ENCODE results near the gene LRP1-AS. TPM values are rescaled to one million over a fixed set of nuclear protein-coding genes. Genes with fewer than 3 reads are reported as not detected.

The LRP1-AS gene
- total RNA-seq, 4 donors from 2014 or later: not detected

DNA sequence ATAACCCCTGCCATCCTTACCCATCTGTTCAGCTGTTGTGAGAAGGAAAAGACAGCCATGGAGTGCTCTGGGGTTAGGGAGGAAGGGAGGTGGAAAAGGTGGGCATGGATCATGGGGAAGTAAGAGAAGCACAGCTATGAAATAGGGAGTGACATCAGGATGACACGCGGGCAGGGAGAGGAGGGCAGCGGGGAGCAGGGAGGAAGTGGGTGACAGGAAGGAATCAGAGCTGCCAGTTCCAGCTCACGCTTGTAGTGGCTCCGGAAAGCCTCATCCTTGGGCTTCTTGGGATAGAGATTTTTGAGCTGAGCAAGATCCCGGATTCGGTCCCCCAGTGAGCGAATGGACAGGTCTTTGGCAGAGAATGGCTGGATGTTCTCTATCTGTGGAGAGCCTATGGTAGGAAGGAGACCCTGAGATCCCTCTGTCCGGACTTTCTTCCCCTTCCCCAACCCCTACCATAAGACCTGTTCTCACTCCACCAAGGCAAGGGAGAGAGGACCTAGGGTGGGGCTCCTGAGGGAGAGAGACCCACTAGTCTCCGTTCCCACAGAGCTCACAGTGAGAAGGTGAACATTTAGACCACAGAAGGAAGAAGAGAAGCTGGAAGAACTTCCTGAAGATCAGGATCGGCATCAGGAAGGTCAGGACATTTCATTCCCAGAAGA lies 48.2 kb downstream of the LRP1-AS start:
- no peak overlapping the region for H3K4me3 ChIP-seq
- no peak for TF ChIP-seq EP300 (IDR thresholded peaks at IDR 0.05)
- TF ChIP-seq POLR2A (IDR thresholded peaks at IDR 0.05): no peak
- TF ChIP-seq, protein P1, sequence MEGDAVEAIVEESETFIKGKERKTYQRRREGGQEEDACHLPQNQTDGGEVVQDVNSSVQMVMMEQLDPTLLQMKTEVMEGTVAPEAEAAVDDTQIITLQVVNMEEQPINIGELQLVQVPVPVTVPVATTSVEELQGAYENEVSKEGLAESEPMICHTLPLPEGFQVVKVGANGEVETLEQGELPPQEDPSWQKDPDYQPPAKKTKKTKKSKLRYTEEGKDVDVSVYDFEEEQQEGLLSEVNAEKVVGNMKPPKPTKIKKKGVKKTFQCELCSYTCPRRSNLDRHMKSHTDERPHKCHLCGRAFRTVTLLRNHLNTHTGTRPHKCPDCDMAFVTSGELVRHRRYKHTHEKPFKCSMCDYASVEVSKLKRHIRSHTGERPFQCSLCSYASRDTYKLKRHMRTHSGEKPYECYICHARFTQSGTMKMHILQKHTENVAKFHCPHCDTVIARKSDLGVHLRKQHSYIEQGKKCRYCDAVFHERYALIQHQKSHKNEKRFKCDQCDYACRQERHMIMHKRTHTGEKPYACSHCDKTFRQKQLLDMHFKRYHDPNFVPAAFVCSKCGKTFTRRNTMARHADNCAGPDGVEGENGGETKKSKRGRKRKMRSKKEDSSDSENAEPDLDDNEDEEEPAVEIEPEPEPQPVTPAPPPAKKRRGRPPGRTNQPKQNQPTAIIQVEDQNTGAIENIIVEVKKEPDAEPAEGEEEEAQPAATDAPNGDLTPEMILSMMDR (IDR thresholded peaks at IDR 0.05): no peak
- no peaks in the 10 kb centered on the region for H3K27me3 ChIP-seq
- DNase-seq (ENCODE audit: low spot score in 2 of 2): no peak
- peaks cover 0 to 29% (median 7%) of the 10 kb centered on the region in 4 donors for H3K4me1 ChIP-seq
- peaks cover 0 to 95% (median 22%) of the 10 kb centered on the region in 3 donors for H3K36me3 ChIP-seq
- WGBS, 2 donors: 72 to 83% methylated on average over 11 of the region's 11 CpGs
- H3K9me3 ChIP-seq: no peaks in the 10 kb centered on the region
- H3K27ac ChIP-seq: peak overlapping the region in 2 of 4 donors; percentile 24 to 99

DNA sequence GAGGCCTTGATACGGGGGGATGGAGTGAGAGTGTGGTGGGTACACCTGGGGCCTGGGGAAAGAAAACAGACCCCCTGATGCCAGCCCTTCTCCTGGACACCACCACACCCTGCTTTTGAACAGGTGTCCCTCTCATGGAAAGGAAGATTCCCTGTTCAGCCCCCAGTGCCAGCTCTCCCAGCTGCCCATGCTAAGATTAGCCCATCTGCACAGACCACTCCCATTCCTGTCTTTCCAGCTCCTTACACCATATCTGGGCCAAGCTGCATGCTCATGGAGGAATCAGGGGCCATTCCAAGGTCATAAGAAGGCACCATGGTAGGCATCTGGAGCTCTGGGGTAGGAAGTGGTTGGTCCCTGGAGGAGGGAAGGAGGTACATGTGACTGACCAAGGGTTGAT lies 48.9 kb downstream of the LRP1-AS start:
- Histone ChIP-seq H3K27ac (peak overlapping the region in 1 of 4 donors; percentile 99), H3K9me3 (no peaks in the 10 kb centered on the region), H3K4me1 (peaks cover 0 to 35% (median 13%) of the 10 kb centered on the region in 4 donors), H3K36me3 (peaks cover 0 to 89% (median 19%) of the 10 kb centered on the region in 3 donors), H3K27me3 (no peaks in the 10 kb centered on the region), H3K4me3 (no peak overlapping the region)
- TF ChIP-seq, protein P1 (IDR thresholded peaks at IDR 0.05): no peak
- TF ChIP-seq EP300 (IDR thresholded peaks at IDR 0.05) (no peak), POLR2A (IDR thresholded peaks at IDR 0.05) (no peak)
- DNase-seq (ENCODE audit: low spot score in 2 of 2): no peak
- 60 to 71% methylated on average over 1 of the region's 1 CpG for WGBS, 2 donors

DNA sequence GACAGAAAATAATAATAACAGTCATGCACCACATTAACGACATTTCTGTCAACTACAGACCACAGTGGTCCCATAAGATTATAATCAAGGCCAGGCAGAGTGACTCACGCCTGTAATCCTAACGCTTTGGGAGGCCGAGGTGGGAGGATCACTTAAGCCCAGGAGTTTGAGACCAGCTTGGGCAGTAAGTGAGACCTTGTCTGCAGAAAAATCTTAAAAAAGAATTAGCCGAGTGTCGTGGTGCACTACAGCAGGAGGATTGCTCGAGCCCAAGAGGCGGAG lies 49.9 kb downstream of the LRP1-AS start:
- WGBS, 2 donors: 83 to 85% methylated on average over 8 of the region's 8 CpGs
- Histone ChIP-seq H3K27me3 (no peaks in the 10 kb centered on the region), H3K36me3 (peaks cover 0 to 91% (median 16%) of the 10 kb centered on the region in 3 donors), H3K4me1 (peaks cover 0 to 43% (median 24%) of the 10 kb centered on the region in 4 donors), H3K4me3 (no peak overlapping the region), H3K9me3 (no peaks in the 10 kb centered on the region), H3K27ac (peak overlapping the region in 2 of 4 donors; percentile 99)
- no peak for DNase-seq (ENCODE audit: low spot score in 2 of 2)
- TF ChIP-seq EP300 (IDR thresholded peaks at IDR 0.05) (no peak), POLR2A (IDR thresholded peaks at IDR 0.05) (no peak)
- TF ChIP-seq, protein P1 (IDR thresholded peaks at IDR 0.05): no peak

DNA sequence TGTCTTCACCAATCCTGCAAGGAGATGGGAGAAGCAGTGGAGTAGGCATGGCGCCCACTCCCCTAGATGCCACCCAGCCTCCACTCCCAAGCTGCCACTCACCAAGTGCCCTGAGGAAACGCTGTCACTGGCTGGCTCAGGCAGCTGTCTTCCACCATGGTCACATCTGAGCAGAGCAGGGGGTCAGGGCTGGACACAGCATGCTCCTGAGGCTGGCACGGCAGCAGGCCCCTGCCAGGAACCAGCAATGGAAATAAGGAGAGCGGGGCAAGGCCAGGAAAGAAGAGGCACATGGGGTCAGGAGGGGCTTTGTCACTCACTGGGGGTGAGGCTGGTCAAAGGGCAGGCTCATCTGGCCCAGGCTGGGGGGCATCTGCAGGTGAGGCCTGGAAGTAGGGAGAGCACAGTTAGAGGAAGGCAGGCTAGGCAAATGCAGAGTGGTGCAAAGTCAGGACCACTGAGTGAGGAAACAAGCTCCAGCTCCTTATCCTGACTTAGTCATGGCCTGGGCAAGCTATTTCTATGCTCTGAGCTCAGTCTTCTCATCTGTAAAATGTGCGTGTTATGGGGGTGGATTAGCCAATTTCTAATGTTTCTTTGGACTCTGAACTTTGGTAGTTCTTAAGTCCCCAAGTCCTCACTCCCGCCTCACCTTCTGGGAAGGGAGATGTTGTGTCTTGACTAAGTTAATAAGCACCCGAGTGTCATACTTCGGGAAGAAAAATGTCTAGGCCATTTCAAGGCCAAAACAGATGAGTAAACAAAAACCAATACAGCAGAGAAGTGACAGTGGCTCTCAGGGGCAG lies 50.5 kb downstream of the LRP1-AS start:
- peak overlapping the region in 3 of 4 donors; percentile 5 to 99 (median 99) for H3K27ac ChIP-seq

More for the DNA sequence above, 50.5 kb downstream of the LRP1-AS start:
- DNase-seq (ENCODE audit: low spot score in 2 of 2): no peak
- 78 to 79% methylated on average over 8 of the region's 8 CpGs for WGBS, 2 donors
- Histone ChIP-seq H3K4me3 (no peak overlapping the region), H3K27me3 (no peaks in the 10 kb centered on the region), H3K36me3 (peaks cover 0 to 91% (median 16%) of the 10 kb centered on the region in 3 donors), H3K9me3 (no peaks in the 10 kb centered on the region), H3K4me1 (peaks cover 0 to 47% (median 29%) of the 10 kb centered on the region in 4 donors)
- TF ChIP-seq, protein P1 (IDR thresholded peaks at IDR 0.05): no peak
- no peak for TF ChIP-seq POLR2A (IDR thresholded peaks at IDR 0.05)
- no peak for TF ChIP-seq EP300 (IDR thresholded peaks at IDR 0.05)

Measured in tibial nerve (tissue), 4 donors.